ENCODE results near the gene MCTP1.

MCTP1 gene

DNA sequence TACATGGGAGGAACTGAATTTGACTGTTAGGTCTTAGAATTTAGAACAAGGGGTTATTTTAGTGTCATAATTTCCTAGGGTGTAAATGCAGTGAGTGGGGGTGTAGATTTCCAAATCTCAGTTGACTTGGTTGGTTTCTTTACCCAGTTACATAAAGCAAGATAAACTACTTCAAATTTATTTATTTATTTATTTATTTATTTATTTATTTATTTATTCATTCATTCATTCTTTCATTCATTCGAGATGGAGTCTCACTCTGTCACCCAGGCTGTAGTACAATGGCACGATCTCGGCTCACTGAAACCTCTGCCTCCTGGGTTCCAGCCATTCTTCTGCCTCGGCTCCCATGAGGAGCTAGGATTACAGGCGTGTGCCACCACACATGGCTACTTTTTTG lies 466.0 kb downstream of the MCTP1 start:
- TF ChIP-seq TAF1 (IDR thresholded peaks at IDR 0.05; ENCODE audit: low read depth) = no peak
- no peak for TF ChIP-seq YY1 (IDR thresholded peaks at IDR 0.05; ENCODE audit: low read depth)
- TF ChIP-seq, protein P1, sequence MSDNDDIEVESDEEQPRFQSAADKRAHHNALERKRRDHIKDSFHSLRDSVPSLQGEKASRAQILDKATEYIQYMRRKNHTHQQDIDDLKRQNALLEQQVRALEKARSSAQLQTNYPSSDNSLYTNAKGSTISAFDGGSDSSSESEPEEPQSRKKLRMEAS (IDR thresholded peaks at IDR 0.05) = no peak
- no peak for TF ChIP-seq CEBPB (IDR thresholded peaks at IDR 0.05)
- no peak for TF ChIP-seq EP300 (IDR thresholded peaks at IDR 0.05; ENCODE audit: borderline replicate concordance)
- TF ChIP-seq CREB1 (IDR thresholded peaks at IDR 0.05; ENCODE audit: low read depth) = no peak
- TF ChIP-seq, protein P2, sequence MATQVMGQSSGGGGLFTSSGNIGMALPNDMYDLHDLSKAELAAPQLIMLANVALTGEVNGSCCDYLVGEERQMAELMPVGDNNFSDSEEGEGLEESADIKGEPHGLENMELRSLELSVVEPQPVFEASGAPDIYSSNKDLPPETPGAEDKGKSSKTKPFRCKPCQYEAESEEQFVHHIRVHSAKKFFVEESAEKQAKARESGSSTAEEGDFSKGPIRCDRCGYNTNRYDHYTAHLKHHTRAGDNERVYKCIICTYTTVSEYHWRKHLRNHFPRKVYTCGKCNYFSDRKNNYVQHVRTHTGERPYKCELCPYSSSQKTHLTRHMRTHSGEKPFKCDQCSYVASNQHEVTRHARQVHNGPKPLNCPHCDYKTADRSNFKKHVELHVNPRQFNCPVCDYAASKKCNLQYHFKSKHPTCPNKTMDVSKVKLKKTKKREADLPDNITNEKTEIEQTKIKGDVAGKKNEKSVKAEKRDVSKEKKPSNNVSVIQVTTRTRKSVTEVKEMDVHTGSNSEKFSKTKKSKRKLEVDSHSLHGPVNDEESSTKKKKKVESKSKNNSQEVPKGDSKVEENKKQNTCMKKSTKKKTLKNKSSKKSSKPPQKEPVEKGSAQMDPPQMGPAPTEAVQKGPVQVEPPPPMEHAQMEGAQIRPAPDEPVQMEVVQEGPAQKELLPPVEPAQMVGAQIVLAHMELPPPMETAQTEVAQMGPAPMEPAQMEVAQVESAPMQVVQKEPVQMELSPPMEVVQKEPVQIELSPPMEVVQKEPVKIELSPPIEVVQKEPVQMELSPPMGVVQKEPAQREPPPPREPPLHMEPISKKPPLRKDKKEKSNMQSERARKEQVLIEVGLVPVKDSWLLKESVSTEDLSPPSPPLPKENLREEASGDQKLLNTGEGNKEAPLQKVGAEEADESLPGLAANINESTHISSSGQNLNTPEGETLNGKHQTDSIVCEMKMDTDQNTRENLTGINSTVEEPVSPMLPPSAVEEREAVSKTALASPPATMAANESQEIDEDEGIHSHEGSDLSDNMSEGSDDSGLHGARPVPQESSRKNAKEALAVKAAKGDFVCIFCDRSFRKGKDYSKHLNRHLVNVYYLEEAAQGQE (IDR thresholded peaks at IDR 0.05; ENCODE audit: low read depth) = no peak
- TF ChIP-seq TCF12 (IDR thresholded peaks at IDR 0.05; ENCODE audit: low read depth) = no peak
- TF ChIP-seq ZBTB7A (IDR thresholded peaks at IDR 0.05; ENCODE audit: low read depth) = no peak
- no peak for TF ChIP-seq EGR1 (IDR thresholded peaks at IDR 0.05)

DNA sequence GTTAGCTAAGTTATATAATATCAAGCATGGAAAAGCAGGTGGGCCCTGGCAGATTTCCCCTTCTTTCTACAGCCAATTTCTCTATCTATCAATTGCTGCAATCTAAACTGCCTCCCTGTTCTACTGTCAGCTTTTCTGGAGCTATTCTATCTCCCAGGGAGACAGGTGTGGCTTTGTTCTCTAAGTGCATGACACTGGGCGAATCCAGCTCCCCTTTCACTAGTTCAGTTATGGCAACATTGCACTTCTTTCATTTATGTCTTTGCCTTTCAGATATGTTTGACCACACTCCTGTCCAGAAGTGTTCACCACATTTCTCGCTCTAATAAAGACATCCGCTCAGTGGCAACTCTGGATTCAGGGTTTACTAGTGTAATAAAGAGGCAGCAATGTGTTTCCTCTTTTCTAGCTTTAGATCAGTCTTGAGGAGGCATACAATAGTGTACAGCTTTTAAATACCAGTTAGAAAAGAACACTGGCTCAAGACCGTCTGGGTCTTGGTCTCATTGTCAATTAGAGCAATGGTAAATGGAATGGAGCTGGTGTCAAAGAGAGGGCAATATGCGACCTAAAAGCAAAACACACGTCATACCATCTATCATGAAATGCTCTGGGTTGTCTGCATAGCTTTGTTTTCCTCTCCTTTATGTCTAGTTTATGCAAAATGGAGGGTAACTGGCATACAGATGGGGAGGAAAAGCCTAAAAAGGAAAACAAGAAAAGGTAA lies 469.4 kb downstream of the MCTP1 start:
- TF ChIP-seq TAF1 (IDR thresholded peaks at IDR 0.05; ENCODE audit: low read depth) = no peak
- TF ChIP-seq, protein P2 (IDR thresholded peaks at IDR 0.05; ENCODE audit: low read depth) = no peak
- no peak for TF ChIP-seq FOXM1 (IDR thresholded peaks at IDR 0.05; ENCODE audit: borderline replicate concordance, low read depth)
- no peak for TF ChIP-seq CREB1 (IDR thresholded peaks at IDR 0.05; ENCODE audit: low read depth)
- TF ChIP-seq TEAD4 (IDR thresholded peaks at IDR 0.05) = no peak
- no peak for TF ChIP-seq NFIC (IDR thresholded peaks at IDR 0.05)
- no peak for TF ChIP-seq RAD21 (IDR thresholded peaks at IDR 0.05; ENCODE audit: low read depth)
- TF ChIP-seq TCF12 (IDR thresholded peaks at IDR 0.05; ENCODE audit: low read depth) = no peak
- TF ChIP-seq, protein P3, sequence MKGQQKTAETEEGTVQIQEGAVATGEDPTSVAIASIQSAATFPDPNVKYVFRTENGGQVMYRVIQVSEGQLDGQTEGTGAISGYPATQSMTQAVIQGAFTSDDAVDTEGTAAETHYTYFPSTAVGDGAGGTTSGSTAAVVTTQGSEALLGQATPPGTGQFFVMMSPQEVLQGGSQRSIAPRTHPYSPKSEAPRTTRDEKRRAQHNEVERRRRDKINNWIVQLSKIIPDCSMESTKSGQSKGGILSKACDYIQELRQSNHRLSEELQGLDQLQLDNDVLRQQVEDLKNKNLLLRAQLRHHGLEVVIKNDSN (IDR thresholded peaks at IDR 0.05) = no peak
- TF ChIP-seq EP300 (IDR thresholded peaks at IDR 0.05; ENCODE audit: borderline replicate concordance) = no peak
- no peak for TF ChIP-seq YY1 (IDR thresholded peaks at IDR 0.05; ENCODE audit: low read depth)
- TF ChIP-seq CEBPB (IDR thresholded peaks at IDR 0.05) = no peak
- no peak for TF ChIP-seq ZBTB7A (IDR thresholded peaks at IDR 0.05; ENCODE audit: low read depth)
- no peak for TF ChIP-seq EGR1 (IDR thresholded peaks at IDR 0.05)
- TF ChIP-seq, protein P1 (IDR thresholded peaks at IDR 0.05) = no peak

DNA sequence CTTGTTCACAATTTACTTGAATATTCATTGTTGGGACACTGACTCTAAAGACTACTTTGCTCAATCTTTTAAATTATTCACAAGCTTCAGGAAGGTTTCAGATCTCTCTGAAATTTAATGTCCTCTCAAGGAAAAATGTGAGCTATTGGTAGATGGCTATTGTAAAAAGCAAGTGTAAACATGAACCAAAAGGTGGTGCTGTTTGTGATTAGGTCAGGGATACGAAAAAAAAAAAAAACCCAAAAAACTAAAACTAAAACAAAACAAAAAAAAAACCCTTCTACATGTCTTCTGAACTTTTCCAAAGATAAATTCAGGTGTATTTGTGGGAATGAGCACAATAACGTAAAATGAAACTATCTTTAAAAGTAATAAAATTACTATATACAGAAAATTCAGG lies 472.7 kb downstream of the MCTP1 start:
- TF ChIP-seq CEBPB (IDR thresholded peaks at IDR 0.05) (no peak), EP300 (IDR thresholded peaks at IDR 0.05; ENCODE audit: borderline replicate concordance) (no peak), NFIC (IDR thresholded peaks at IDR 0.05) (no peak), EGR1 (IDR thresholded peaks at IDR 0.05) (no peak), TCF12 (IDR thresholded peaks at IDR 0.05; ENCODE audit: low read depth) (no peak), TAF1 (IDR thresholded peaks at IDR 0.05; ENCODE audit: low read depth) (no peak), TEAD4 (IDR thresholded peaks at IDR 0.05) (no peak), ZBTB7A (IDR thresholded peaks at IDR 0.05; ENCODE audit: low read depth) (no peak), CREB1 (IDR thresholded peaks at IDR 0.05; ENCODE audit: low read depth) (no peak), RAD21 (IDR thresholded peaks at IDR 0.05; ENCODE audit: low read depth) (no peak), YY1 (IDR thresholded peaks at IDR 0.05; ENCODE audit: low read depth) (no peak), FOXM1 (IDR thresholded peaks at IDR 0.05; ENCODE audit: borderline replicate concordance, low read depth) (no peak)
- TF ChIP-seq, protein P2 (IDR thresholded peaks at IDR 0.05; ENCODE audit: low read depth) = no peak
- TF ChIP-seq, protein P1 (IDR thresholded peaks at IDR 0.05) = no peak
- TF ChIP-seq, protein P3 (IDR thresholded peaks at IDR 0.05) = no peak

DNA sequence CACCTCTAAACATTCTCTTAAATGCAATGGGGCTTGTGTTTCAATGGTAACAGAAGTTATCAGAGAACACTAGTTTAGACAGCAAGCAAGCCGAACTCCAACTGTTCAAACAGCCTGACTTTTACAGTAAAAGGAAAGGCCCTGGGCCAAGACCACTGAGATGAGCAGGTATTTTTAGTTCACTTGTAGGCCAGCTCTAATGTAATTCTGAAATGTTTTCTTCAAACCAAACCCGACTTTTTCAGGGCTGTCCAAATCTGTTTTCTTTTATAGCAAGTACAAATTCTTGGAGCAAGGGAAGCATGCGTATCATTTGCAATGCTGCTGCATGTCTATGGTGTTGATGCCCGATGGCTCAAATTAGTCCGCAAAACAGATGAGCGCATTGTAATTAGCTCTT lies 473.6 kb downstream of the MCTP1 start:
- TF ChIP-seq EP300 (IDR thresholded peaks at IDR 0.05; ENCODE audit: borderline replicate concordance) (no peak), TAF1 (IDR thresholded peaks at IDR 0.05; ENCODE audit: low read depth) (no peak), EGR1 (IDR thresholded peaks at IDR 0.05) (no peak), RAD21 (IDR thresholded peaks at IDR 0.05; ENCODE audit: low read depth) (no peak), ZBTB7A (IDR thresholded peaks at IDR 0.05; ENCODE audit: low read depth) (no peak), TCF12 (IDR thresholded peaks at IDR 0.05; ENCODE audit: low read depth) (no peak), CREB1 (IDR thresholded peaks at IDR 0.05; ENCODE audit: low read depth) (no peak), NFIC (IDR thresholded peaks at IDR 0.05) (no peak), CEBPB (IDR thresholded peaks at IDR 0.05) (no peak), TEAD4 (IDR thresholded peaks at IDR 0.05) (no peak), FOXM1 (IDR thresholded peaks at IDR 0.05; ENCODE audit: borderline replicate concordance, low read depth) (no peak)
- TF ChIP-seq, protein P1 (IDR thresholded peaks at IDR 0.05) = no peak
- TF ChIP-seq, protein P2 (IDR thresholded peaks at IDR 0.05; ENCODE audit: low read depth) = no peak
